Activated CD8-positive, alpha-beta T cell treated with anti-CD3 and anti-CD28 coated beads for 36 hours (primary cell): Measurements from ENCODE around the gene SNX22. TPM values are rescaled to one million over a fixed set of nuclear protein-coding genes. Genes with fewer than 3 reads are reported as not detected.

Experiments used
- ATAC-seq: fragments of 200-7000 bp; cut with Tn5 transposase; one replicate; pipeline ENCODE4 v1.10.0; 2021; ENCODE audit warnings: mild to moderate bottlenecking, moderate library complexity
- CTCF ChIA-PET: fragments of 350-600 bp; sonication (Branson Sonifier 250); formaldehyde crosslinking; loops from one replicate; lab custom pipeline; 2021; ENCODE audit warnings: antibody characterized with exemption; lab: Charles Lee
- POLR2A ChIA-PET: fragments of 350-600 bp; sonication (Branson Sonifier 250); formaldehyde crosslinking; loops from one replicate; lab custom pipeline; 2021; ENCODE audit warnings: antibody characterized with exemption; lab: Charles Lee
- DNase-seq: peaks from one replicate; pipeline ENCODE4 v3.0.0-alpha.2; 2020
- H3K27ac Mint-ChIP-seq: one replicate; pipeline ENCODE4 v1.8.0; 2021; ENCODE audit warnings: mild to moderate bottlenecking, mixed read lengths
- H3K27me3 Mint-ChIP-seq: one replicate; pipeline ENCODE4 v1.8.0; 2021; ENCODE audit warnings: mixed read lengths
- H3K36me3 Mint-ChIP-seq: one replicate; pipeline ENCODE4 v1.8.0; 2021; ENCODE audit warnings: low read depth, mixed read lengths
- H3K4me1 Mint-ChIP-seq: one replicate; pipeline ENCODE4 v1.8.0; 2021; ENCODE audit warnings: low read depth, mixed read lengths
- H3K4me3 Mint-ChIP-seq: one replicate; pipeline ENCODE4 v1.8.0; 2021; ENCODE audit warnings: mild to moderate bottlenecking, moderate library complexity, mixed read lengths
- H3K9me3 Mint-ChIP-seq: one replicate; pipeline ENCODE4 v1.8.0; 2021; ENCODE audit warnings: mixed read lengths
- CTCF ChIP-seq: fragments of 200-600 bp; IDR thresholded peaks from one replicate; pipeline ENCODE4 v1.8.0; 2022; ENCODE audit warnings: antibody characterized with exemption, mild to moderate bottlenecking
- intact Hi-C: fragments of 100-400 bp; cut with micrococcal nuclease; formaldehyde crosslinking; loops from one replicate; pipeline ENCODE4 v1.10.0; 2022
- total RNA-seq, 2 experiments: library from RNA; stranded (reverse); gene quantifications; one replicate each; pipeline ENCODE4 v1.2.3, GENCODE V29; 2021

Gene SNX22
- total RNA-seq, 2 experiments from 2014 or later: 1.6 to 1.8 TPM

DNA sequence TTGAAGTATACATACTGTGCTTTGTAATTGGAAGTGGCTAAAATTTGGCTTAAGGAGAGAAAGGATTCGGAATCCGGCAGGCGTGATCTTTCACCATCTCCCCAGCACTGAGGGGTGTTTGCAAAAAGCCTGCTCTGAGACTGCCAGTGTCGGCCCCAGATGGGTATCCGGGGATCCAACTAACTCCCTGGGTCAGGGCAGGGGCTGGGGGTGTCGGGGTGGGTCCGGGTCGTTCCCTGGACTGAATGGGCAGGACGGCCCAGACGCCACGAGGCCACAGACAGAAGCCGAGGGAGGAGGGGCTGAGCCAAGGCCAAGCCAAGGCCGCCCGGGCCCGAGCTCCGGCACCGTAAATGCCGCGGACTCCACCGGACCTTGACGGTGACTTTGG lies 10.9 kb downstream of the SNX22 start:
- Mint-ChIP-seq H3K36me3 (peaks cover 29% of the 10 kb centered on the region), H3K4me3 (peak overlapping the region; percentile 90), H3K4me1 (peaks cover 45% of the 10 kb centered on the region), H3K9me3 (no peaks in the 10 kb centered on the region), H3K27me3 (no peaks in the 10 kb centered on the region), H3K27ac (peak overlapping the region; percentile 90)
- intact Hi-C loops: no loop called here
- no peak for DNase-seq
- ATAC-seq: peak; percentile 7
- ChIA-PET CTCF (interaction anchor here (1.0 to 2.4 kb wide), 6 partner anchors 9 to 565 kb away, joined by 3 to 40 read pairs (median 3); partner anchors contain the start of genes CIAO2A and SNX22), POLR2A (interaction anchor here (0.8 to 3.0 kb wide), 6 partner anchors 8 to 298 kb away, joined by 3 to 30 read pairs (median 4); partner anchors contain the start of genes CIAO2A, SNX22 and ZNF609)
- no peak for TF ChIP-seq CTCF

DNA sequence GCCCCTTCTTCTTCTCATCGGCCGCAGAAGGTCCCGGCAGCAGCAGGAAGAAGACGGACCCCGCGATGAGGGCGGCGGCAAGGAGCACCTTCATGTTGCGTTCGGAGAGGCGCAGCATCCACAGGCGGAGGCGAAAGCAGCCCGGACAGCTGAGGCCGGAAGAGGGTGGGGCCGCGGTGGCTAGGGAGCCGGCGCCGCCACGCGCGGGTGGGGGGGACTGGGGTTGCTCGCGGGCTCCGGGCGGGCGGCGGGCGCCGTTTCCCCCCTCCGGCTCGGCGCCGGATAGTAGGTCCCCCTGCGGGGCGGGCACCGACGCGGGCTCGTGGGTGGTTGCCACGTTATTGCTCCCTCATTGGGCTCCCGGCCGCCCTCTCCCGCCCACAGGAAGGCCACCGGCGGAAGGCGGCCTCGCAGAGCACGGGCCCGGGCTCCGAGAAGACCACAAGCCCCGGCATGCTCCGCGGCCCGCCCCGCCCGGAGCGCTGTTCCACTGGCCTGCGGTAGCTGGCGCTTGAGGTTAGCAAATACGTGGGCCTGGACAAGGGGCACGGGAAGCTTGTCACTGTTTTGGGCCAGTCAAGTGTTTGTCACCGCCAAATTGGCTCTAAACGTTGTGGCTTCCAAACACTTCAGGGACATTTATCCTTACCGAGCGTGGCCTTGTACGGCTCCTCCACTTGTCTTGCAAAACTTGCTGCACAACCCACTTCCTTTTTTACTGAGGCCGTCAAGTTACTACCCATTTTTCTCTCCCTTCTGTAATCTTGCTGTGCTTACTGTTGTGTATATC lies 11.5 kb downstream of the SNX22 start, which contains the start of gene PPIB:
TSS of gene PPIB (minus strand) at position 154 of the 790 bp plus-strand sequence. CDS start at position 118, 36 bp downstream.
- ATAC-seq: peak; percentile 92
- Mint-ChIP-seq H3K27ac (peak within 1 kb of the TSS; percentile 93), H3K4me3 (peak within 1 kb of the TSS; percentile 90), H3K9me3 (no peaks in the 10 kb centered on the region), H3K4me1 (peaks cover 44% of the 10 kb centered on the region), H3K27me3 (no peaks in the 10 kb centered on the region), H3K36me3 (peaks cover 27% of the 10 kb centered on the region)
- POLR2A ChIA-PET: interaction anchor here (0.6 to 3.0 kb wide), 12 partner anchors 8 to 558 kb away, joined by 3 to 30 read pairs (median 3); partner anchors contain the start of genes CIAO2A, SNX22, TRIP4 and ZNF609
- DNase-seq: peak; percentile 98
- no peak for TF ChIP-seq CTCF
- intact Hi-C loops: no loop called here
- CTCF ChIA-PET: interaction anchor here (1.0 to 2.4 kb wide), 5 partner anchors 10 to 189 kb away, joined by 3 to 40 read pairs (median 3); partner anchors contain the start of genes CIAO2A and SNX22

DNA sequence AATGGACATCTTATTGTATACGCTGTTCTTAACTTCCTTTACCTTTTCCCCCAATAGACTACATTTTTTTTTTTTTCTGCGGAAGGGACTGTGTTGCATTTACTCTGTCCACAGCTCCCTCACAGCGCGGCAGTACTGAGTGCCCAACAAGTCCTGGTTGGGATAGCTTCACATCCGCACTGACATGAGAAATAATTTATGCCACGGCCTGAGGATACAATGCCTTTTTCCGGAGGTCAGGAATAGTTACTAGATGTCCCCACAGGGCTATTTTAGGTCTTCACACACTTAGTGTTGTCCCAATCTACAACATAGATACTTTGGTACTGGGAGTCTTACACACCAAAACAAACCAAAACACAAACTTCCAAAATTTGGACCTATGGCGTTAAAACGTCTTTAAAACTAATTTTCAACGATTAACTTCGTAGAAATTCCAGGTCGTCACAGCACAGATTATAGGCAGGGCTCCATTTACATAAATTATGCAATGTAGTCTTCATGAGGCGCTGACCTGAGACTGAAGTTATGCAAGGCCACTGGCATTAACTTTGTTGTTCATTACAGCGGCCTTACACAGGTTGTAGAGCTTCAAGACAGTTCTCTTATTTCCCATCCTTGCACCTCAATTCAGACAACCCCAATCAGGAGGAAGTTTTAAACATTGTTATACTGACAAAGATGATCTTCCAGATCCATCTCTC lies 12.3 kb downstream of the SNX22 start:
- peaks cover 39% of the 10 kb centered on the region for H3K4me1 Mint-ChIP-seq
- no peaks in the 10 kb centered on the region for H3K9me3 Mint-ChIP-seq
- peak overlapping the region; percentile 93 for H3K27ac Mint-ChIP-seq
- peak; percentile 28 for DNase-seq
- H3K4me3 Mint-ChIP-seq: peak overlapping the region; percentile 76
- TF ChIP-seq CTCF: no peak
- POLR2A ChIA-PET: interaction anchor here (0.6 to 3.0 kb wide), 10 partner anchors 9 to 557 kb away, joined by 3 to 30 read pairs (median 4); partner anchors contain the start of genes CIAO2A, SNX22 and TRIP4
- intact Hi-C loops: no loop called here
- ATAC-seq: peak; percentile 1
- H3K36me3 Mint-ChIP-seq: peaks cover 21% of the 10 kb centered on the region
- no peaks in the 10 kb centered on the region for H3K27me3 Mint-ChIP-seq
- CTCF ChIA-PET: interaction anchor here (1.0 to 2.4 kb wide), 5 partner anchors 11 to 189 kb away, joined by 3 to 40 read pairs (median 3); partner anchors contain the start of genes CIAO2A and SNX22

DNA sequence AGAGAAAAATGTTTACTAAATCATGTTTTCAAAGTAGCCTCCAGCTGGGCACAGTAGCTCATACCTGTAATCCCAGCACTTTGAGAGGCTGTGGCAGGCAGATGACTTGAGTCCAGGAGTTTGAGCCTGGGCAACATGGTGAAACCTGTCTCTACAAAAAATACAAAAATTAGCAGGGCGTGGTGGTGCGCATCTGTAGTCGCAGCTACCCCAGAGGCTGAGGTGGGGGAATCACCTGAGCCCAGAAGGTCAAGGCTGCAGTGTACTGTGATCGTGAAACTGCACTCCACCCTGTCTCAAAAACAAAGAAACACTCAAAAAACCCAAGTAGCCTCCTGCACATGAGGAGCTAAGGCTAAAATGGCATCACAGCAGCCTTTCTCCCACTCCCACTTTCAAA lies 12.9 kb downstream of the SNX22 start:
- ATAC-seq (no peak), DNase-seq (no peak)
- no peak for TF ChIP-seq CTCF
- H3K27ac Mint-ChIP-seq: peak overlapping the region; percentile 93
- H3K9me3 Mint-ChIP-seq: no peaks in the 10 kb centered on the region
- H3K4me3 Mint-ChIP-seq: peak overlapping the region; percentile 76
- intact Hi-C loops: no loop called here
- peaks cover 18% of the 10 kb centered on the region for H3K36me3 Mint-ChIP-seq
- CTCF ChIA-PET: interaction anchor here (1.7 kb wide), 1 partner anchor 13 kb away, joined by 4 read pairs; no protein-coding TSS in a partner anchor
- POLR2A ChIA-PET: interaction anchor here (0.6 to 1.3 kb wide), 3 partner anchors 8 to 224 kb away, joined by 3 to 4 read pairs (median 4); partner anchors contain the start of gene TRIP4
- H3K27me3 Mint-ChIP-seq: no peaks in the 10 kb centered on the region
- peaks cover 37% of the 10 kb centered on the region for H3K4me1 Mint-ChIP-seq
